ENCODE results near the gene KRT78. TPM values are rescaled to one million over a fixed set of nuclear protein-coding genes. Genes with fewer than 3 reads are reported as not detected.
"Not testable (repeated sequence)": the region's sequence is repeated elsewhere in the genome, so short reads cannot be mapped to it uniquely, and the experiment has no call there.

KRT78 gene
- polyA plus RNA-seq, 2 of the 4 experiments (the other 2 are of a cell fraction), result 0.09 to 0.12 TPM

DNA sequence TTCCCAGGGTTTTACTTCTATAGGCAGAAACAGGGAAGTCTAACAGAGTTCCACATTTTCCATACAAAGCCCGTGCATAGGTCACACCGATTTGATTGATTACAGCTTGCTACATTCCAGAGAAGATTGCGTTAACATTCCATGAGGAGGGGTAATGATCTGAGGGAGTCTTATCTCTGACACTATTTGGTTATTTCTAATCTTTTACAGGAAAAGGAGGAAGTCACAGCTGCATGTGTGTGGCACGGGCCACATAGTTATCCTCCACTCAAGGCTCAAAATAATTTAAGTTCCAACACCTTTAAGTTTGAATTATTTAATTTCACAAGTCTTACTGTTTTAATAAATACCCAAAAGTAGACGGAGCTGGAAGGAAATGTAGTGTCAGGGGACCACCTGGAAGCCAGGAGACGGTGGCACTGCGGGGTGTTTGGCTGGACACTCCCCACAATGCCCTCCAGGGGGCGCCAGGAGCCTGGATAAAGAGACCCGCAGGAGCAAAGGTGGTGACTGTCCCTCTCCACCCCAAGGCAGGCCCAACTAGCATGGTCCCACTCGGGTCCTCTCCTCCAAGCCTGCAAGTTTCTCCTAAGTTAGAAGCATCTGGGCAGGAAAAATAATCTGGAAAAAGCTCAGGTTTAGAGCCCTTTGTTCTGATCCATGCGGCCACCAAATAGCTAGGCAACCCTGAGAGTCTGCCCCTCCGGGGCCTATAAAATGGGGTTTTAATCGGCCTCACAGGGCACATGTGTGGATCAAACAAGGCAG, 35.9 kb upstream of the KRT78 start (continued):
- TF ChIP-seq FOXS1 (CRISPR knock-in tag; IDR thresholded peaks at IDR 0.05) (no peak; the same call in 1 of the 2 replicates), HOXB5 (CRISPR knock-in tag; IDR thresholded peaks at IDR 0.05) (no peak), ESRRA (IDR thresholded peaks at IDR 0.05; ENCODE audit: borderline replicate concordance, low read length) (no peak), ZNF302 (CRISPR knock-in tag; IDR thresholded peaks at IDR 0.05) (0 out of 2 replicates have a peak, but pooled peaks have one; percentile 19), NFE2L2 (conservative IDR thresholded peaks at IDR 0.05; ENCODE audit: low read length) (no peak), SREBF2 (IDR thresholded peaks at IDR 0.05) (no peak), TFCP2L1 (CRISPR knock-in tag; IDR thresholded peaks at IDR 0.05) (no peak), SMC3 (IDR thresholded peaks at IDR 0.05) (peak; percentile 100), JUNB (IDR thresholded peaks at IDR 0.05) (no peak)
- TF ChIP-seq, protein P1, sequence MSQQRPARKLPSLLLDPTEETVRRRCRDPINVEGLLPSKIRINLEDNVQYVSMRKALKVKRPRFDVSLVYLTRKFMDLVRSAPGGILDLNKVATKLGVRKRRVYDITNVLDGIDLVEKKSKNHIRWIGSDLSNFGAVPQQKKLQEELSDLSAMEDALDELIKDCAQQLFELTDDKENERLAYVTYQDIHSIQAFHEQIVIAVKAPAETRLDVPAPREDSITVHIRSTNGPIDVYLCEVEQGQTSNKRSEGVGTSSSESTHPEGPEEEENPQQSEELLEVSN (IDR thresholded peaks at IDR 0.05; ENCODE audit: borderline replicate concordance, low read depth), result no peak

DNA sequence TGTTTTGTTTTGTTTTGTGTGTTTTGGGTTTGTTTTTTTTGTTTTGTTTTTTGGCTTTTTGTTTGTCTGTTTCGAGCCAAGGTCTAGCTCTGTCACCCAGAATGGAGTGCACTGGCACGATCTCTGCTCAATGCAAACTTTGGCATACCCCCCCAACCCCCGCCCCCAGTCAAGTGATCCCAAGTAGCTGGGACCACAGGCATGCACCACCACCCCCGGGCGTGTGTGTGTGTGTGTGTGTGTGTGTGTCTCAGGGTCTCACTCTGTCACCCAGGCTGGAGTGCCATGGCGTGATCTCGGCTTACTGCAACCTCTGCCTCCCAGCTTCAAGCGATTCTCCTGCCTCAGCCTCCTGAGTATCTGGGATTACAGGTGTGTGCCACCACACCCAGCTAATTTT, 31.7 kb upstream of the KRT78 start:
- H3K27ac ChIP-seq, result peak overlapping the region; percentile 94 to 97
- whole genome bisulfite sequencing (ENCODE audit: missing lambda C conversion rate), result 71% methylated on average over 8 of the region's 8 CpGs
- H3K4me3 ChIP-seq; DNase-seq (ENCODE audit: low read depth in 1 of 2, low spot score in 1 of 2); H3K9me3 ChIP-seq; FAIRE-seq; ATAC-seq: not testable (repeated sequence)
- H3K4me1 ChIP-seq, result peaks cover 58% of the 10 kb centered on the region
- POLR2A ChIA-PET, result interaction anchor here (0.6 to 2.4 kb wide), 11 partner anchors 10 to 855 kb away, joined by 3 to 21 read pairs (median 6); partner anchors contain the start of gene KRT8
- H3K4me2 ChIP-seq, result peak overlapping the region; percentile 77
- CTCF ChIA-PET, result interaction anchor here (0.6 to 25.7 kb wide), 97 partner anchors 8 to 888 kb away, joined by 3 to 1736 read pairs (median 7); partner anchors contain the start of genes ATG101, KRT7, KRT74 and KRT8

DNA sequence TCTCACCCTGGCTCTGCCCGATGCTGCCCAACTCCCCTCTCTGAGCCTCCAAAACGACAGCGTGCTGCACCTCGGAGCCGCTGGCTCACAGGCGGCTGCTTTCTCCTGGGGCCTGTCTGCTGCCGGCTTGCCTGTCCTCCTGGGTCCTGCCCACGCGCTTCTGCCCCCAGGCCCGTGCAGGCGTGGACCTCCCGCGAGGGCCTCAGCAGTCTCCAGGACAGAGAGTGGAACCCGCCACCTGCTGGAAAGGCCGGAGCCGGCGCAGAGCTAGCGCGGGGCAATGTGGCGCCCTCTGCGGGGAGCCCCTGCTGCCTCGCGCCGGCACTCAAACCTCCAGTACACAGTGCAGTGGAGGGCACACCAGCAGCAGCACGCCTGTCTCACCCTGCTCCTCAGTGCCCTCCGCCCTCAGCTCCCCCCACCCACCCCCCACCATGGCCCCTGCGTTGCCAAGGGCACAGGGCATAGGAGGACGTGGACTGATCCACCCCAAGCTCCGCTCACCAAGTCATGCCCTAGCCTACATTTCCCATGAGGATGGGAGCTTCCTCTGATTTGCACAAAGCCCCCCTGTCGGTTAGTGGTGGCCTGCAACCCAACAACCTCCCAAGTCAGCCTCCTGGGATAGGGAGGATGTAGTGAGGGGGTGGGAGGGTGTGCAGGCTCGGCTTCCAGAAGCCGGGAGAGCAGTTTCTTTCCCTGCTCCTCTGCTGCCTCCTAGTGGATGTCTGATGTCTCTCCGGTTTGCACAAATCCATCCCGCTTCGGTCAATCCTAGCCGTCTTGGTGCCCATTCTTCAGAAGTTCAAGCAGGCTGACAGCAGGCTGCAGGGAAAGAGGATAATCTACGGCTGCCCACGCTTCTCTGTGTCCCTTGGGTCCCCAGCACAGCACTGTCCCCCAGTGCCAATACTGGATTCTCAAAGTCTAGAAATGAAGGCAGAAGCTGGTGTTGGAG, 30.9 kb upstream of the KRT78 start:
- FAIRE-seq, result peak; percentile 46
- POLR2A ChIA-PET, result interaction anchor here (0.7 to 2.4 kb wide), 17 partner anchors 9 to 854 kb away, joined by 3 to 21 read pairs (median 5); partner anchors contain the start of genes ATG101 and KRT8
- peaks cover 61% of the 10 kb centered on the region for H3K4me1 ChIP-seq
- TF ChIP-seq, protein P2, sequence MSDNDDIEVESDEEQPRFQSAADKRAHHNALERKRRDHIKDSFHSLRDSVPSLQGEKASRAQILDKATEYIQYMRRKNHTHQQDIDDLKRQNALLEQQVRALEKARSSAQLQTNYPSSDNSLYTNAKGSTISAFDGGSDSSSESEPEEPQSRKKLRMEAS (IDR thresholded peaks at IDR 0.05), result peak; percentile 95
- TF ChIP-seq SMC3 (IDR thresholded peaks at IDR 0.05) (peak; percentile 99), KDM5A (IDR thresholded peaks at IDR 0.05) (no peak), TP53 (CRISPR knock-in tag; IDR thresholded peaks at IDR 0.05) (peak; percentile 80; the same call in 1 of the 2 replicates), FOSL2 (IDR thresholded peaks at IDR 0.05) (no peak), FOSL2 (CRISPR knock-in tag; IDR thresholded peaks at IDR 0.05) (peak; percentile 41; the same call in 1 of the 2 replicates), EHMT2 (IDR thresholded peaks at IDR 0.05; ENCODE audit: low read depth) (no peak), ZNF302 (CRISPR knock-in tag; IDR thresholded peaks at IDR 0.05) (peak; percentile 43; the same call in 1 of the 2 replicates), CEBPB (IDR thresholded peaks at IDR 0.05) (no peak), FOSB (CRISPR knock-in tag; IDR thresholded peaks at IDR 0.05) (peak; percentile 69; the same call in 1 of the 2 replicates), MYC (IDR thresholded peaks at IDR 0.05; ENCODE audit: borderline replicate concordance, low read length) (peak; percentile 72; the same call in 1 of the 2 replicates), HOXB13 (CRISPR knock-in tag; IDR thresholded peaks at IDR 0.05; ENCODE audit: low read depth) (peak; percentile 92; the same call in 1 of the 2 replicates), EP300 (IDR thresholded peaks at IDR 0.05) (no peak), NPAS2 (CRISPR knock-in tag; IDR thresholded peaks at IDR 0.05; ENCODE audit: borderline replicate concordance) (peak; percentile 14; the same call in 1 of the 2 replicates), FOXS1 (CRISPR knock-in tag; IDR thresholded peaks at IDR 0.05) (no peak; the same call in 1 of the 2 replicates)
- TF ChIP-seq, protein P3, sequence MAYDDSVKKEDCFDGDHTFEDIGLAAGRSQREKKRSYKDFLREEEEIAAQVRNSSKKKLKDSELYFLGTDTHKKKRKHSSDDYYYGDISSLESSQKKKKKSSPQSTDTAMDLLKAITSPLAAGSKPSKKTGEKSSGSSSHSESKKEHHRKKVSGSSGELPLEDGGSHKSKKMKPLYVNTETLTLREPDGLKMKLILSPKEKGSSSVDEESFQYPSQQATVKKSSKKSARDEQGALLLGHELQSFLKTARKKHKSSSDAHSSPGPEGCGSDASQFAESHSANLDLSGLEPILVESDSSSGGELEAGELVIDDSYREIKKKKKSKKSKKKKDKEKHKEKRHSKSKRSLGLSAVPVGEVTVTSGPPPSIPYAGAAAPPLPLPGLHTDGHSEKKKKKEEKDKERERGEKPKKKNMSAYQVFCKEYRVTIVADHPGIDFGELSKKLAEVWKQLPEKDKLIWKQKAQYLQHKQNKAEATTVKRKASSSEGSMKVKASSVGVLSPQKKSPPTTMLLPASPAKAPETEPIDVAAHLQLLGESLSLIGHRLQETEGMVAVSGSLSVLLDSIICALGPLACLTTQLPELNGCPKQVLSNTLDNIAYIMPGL (CRISPR knock-in tag; IDR thresholded peaks at IDR 0.05; ENCODE audit: borderline replicate concordance), result peak; percentile 93
- TF ChIP-seq, protein P4, sequence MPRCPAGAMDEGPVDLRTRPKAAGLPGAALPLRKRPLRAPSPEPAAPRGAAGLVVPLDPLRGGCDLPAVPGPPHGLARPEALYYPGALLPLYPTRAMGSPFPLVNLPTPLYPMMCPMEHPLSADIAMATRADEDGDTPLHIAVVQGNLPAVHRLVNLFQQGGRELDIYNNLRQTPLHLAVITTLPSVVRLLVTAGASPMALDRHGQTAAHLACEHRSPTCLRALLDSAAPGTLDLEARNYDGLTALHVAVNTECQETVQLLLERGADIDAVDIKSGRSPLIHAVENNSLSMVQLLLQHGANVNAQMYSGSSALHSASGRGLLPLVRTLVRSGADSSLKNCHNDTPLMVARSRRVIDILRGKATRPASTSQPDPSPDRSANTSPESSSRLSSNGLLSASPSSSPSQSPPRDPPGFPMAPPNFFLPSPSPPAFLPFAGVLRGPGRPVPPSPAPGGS (IDR thresholded peaks at IDR 0.05), result 0 out of 3 replicates have a peak, but pooled peaks have one; percentile 22
- TF ChIP-seq, protein P1 (IDR thresholded peaks at IDR 0.05; ENCODE audit: borderline replicate concordance, low read depth), result peak; percentile 68
- TF ChIP-seq, protein P5, sequence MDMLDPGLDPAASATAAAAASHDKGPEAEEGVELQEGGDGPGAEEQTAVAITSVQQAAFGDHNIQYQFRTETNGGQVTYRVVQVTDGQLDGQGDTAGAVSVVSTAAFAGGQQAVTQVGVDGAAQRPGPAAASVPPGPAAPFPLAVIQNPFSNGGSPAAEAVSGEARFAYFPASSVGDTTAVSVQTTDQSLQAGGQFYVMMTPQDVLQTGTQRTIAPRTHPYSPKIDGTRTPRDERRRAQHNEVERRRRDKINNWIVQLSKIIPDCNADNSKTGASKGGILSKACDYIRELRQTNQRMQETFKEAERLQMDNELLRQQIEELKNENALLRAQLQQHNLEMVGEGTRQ (IDR thresholded peaks at IDR 0.05), result no peak

More for the DNA sequence above, 30.9 kb upstream of the KRT78 start:
- DNase-seq (ENCODE audit: low read depth in 1 of 2, low spot score in 1 of 2) (peak; percentile 82 to 98), ATAC-seq (peak; percentile 88 to 90)
- WGBS (ENCODE audit: missing lambda C conversion rate), result 3% methylated on average over 24 of the region's 38 CpGs
- CTCF ChIA-PET, result interaction anchor here (0.6 to 25.7 kb wide), 145 partner anchors 8 to 887 kb away, joined by 3 to 1736 read pairs (median 5); partner anchors contain the start of genes ATG101, KRT3, KRT7 and KRT71
- H3K4me2 ChIP-seq, result peak overlapping the region; percentile 77
- no peaks in the 10 kb centered on the region for H3K9me3 ChIP-seq
- peak overlapping the region; percentile 94 to 97 for H3K27ac ChIP-seq
- 0 out of 3 replicates have a peak overlapping the region, but pooled peaks have one; percentile 14 for H3K4me3 ChIP-seq

Data from A549 (cell line).